H1 (cell line): Measurements from ENCODE around the gene GIPC2.

Experiments used
- CTCF ChIP-seq, 3 experiments: IDR thresholded peaks; 1 replicate in 2 of 3; 2 replicates in 1 of 3; pipeline versions ENCODE4 v1.5.1 to v1.6.1; 2011; ENCODE audit warnings: low read length in 3 of 3, mild to moderate bottlenecking in 3 of 3, inconsistent platforms in 2 of 3, low read depth in 1 of 3, moderate library complexity in 1 of 3; ENCODE audit not compliant: insufficient read depth in 1 of 3; ENCODE audit errors: control extremely low read depth in 1 of 3
- POLR2A ChIP-seq, 2 experiments: IDR thresholded peaks; 1 replicate in 1 of 2; 2 replicates in 1 of 2; pipeline ENCODE4 v1.6.1; 2011; ENCODE audit warnings: low read depth in 2 of 2, low read length in 2 of 2, mild to moderate bottlenecking in 2 of 2; ENCODE audit errors: control extremely low read depth in 1 of 2
- TF ChIP-seq, protein P1 (sequence below): IDR thresholded peaks from 2 replicates; pipeline ENCODE4 v1.6.1; 2011; ENCODE audit warnings: low read depth, mild to moderate bottlenecking, low read length; ENCODE audit not compliant: insufficient read depth

- no peak for TF ChIP-seq CTCF (IDR thresholded peaks at IDR 0.05; ENCODE audit: control extremely low read depth in 1 of 3, insufficient read depth in 1 of 3, low read depth in 1 of 3, low read length in 3 of 3)
- TF ChIP-seq, protein P1, sequence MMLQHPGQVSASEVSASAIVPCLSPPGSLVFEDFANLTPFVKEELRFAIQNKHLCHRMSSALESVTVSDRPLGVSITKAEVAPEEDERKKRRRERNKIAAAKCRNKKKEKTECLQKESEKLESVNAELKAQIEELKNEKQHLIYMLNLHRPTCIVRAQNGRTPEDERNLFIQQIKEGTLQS, result no peak
- TF ChIP-seq POLR2A (IDR thresholded peaks at IDR 0.05; ENCODE audit: control extremely low read depth in 1 of 2, low read depth in 2 of 2, low read length in 2 of 2), result no peak
These were observed 36.5 kb upstream of the GIPC2 start for GRCh38 chr1:78009276-78009675.
